HepG2 (cell line): Measurements from ENCODE around the gene SHISA5. TPM values are rescaled to one million over a fixed set of nuclear protein-coding genes. Genes with fewer than 3 reads are reported as not detected.

Experiments
- AGO2 ChIP-seq: fragments of 200-400 bp; formaldehyde crosslinking; optimal IDR thresholded peaks from 2 replicates; pipeline ENCODE3; 2017; ENCODE audit warnings: mild to moderate bottlenecking, low read depth, low read length, moderate library complexity
- CSRNP1 ChIP-seq: sonication (generic); formaldehyde crosslinking; IDR thresholded peaks from 2 replicates; pipeline ENCODE4 v1.8.1; 2023; ENCODE audit warnings: mild to moderate bottlenecking, missing genetic modification reagents
- HOXA7 ChIP-seq: sonication (generic); formaldehyde crosslinking; IDR thresholded peaks from 2 replicates; pipeline ENCODE4 v1.8.1; 2022; ENCODE audit warnings: mild to moderate bottlenecking, missing genetic modification reagents, moderate library complexity
- KAT7 ChIP-seq: IDR thresholded peaks from 2 replicates; pipeline ENCODE4 v1.6.1; 2018; ENCODE audit warnings: borderline replicate concordance, missing compliant biosample characterization
- NFYC ChIP-seq: IDR thresholded peaks from 2 replicates; pipeline ENCODE4 v1.6.1; 2016; ENCODE audit warnings: missing genetic modification reagents, missing compliant biosample characterization
- POLR2AphosphoS2 ChIP-seq: IDR thresholded peaks from 2 replicates; pipeline ENCODE4 v1.6.1; 2011; ENCODE audit warnings: low read depth, low read length, improper control_type of control experiment
- POLR2G ChIP-seq: fragments of 200-400 bp; formaldehyde crosslinking; IDR thresholded peaks from 2 replicates; pipeline ENCODE4 v1.6.1; 2018; ENCODE audit warnings: mild to moderate bottlenecking, low read depth, low read length, moderate library complexity
- PRPF4 ChIP-seq: fragments of 200-400 bp; formaldehyde crosslinking; IDR thresholded peaks from 2 replicates; pipeline ENCODE4 v1.6.1; 2016; ENCODE audit warnings: low read length, low read depth; ENCODE audit not compliant: poor library complexity, severe bottlenecking
- RCOR2 ChIP-seq: IDR thresholded peaks from 2 replicates; pipeline ENCODE4 v1.6.1; 2016; ENCODE audit warnings: missing biosample characterization, missing genetic modification reagents
- SP5 ChIP-seq: IDR thresholded peaks from 2 replicates; pipeline ENCODE4 v1.6.1; 2016; ENCODE audit warnings: low read depth, borderline replicate concordance
- ZBTB26 ChIP-seq: IDR thresholded peaks from 2 replicates; pipeline ENCODE4 v1.6.1; 2016; ENCODE audit warnings: missing compliant biosample characterization, missing genetic modification reagents, borderline replicate concordance
- ZFP1 ChIP-seq: IDR thresholded peaks from 2 replicates; pipeline ENCODE4 v1.6.1; 2016
- ZFP36L1 ChIP-seq: sonication (generic); formaldehyde crosslinking; IDR thresholded peaks from 2 replicates; pipeline ENCODE4 v1.8.0; 2022; ENCODE audit warnings: mild to moderate bottlenecking, missing genetic modification reagents, moderate library complexity
- ZNF17 ChIP-seq: sonication (generic); formaldehyde crosslinking; IDR thresholded peaks from 2 replicates; pipeline ENCODE4 v1.5.0; 2020; ENCODE audit warnings: mild to moderate bottlenecking, missing genetic modification reagents
- ZNF496 ChIP-seq: sonication (generic); formaldehyde crosslinking; IDR thresholded peaks from 2 replicates; pipeline ENCODE4 v1.8.1; 2023; ENCODE audit warnings: mild to moderate bottlenecking, moderate library complexity, missing genetic modification reagents; ENCODE audit not compliant: insufficient replicate concordance
- ZNF546 ChIP-seq: sonication (generic); formaldehyde crosslinking; conservative IDR thresholded peaks from 2 replicates; pipeline ENCODE4 v1.8.1; 2023; ENCODE audit warnings: mild to moderate bottlenecking, missing genetic modification reagents
- ZNF713 ChIP-seq: sonication (generic); formaldehyde crosslinking; IDR thresholded peaks from 2 replicates; pipeline ENCODE4 v1.4.0; 2020; ENCODE audit warnings: mild to moderate bottlenecking, missing genetic modification reagents
- ZNF776 ChIP-seq: sonication (generic); formaldehyde crosslinking; IDR thresholded peaks from 2 replicates; pipeline ENCODE4 v1.4.0; 2020; ENCODE audit warnings: mild to moderate bottlenecking, missing genetic modification reagents
- polyA plus RNA-seq, 8 experiments: library from polyadenylated mRNA; depleted of rRNA in 3 of 8; stranded (reverse) in 7 of 8; unstranded in 1 of 8; fragments of >200 nt; fragmentation: Illumina TruSeq in 4 of 8; extraction: Trizol in 4 of 8; gene quantifications; 2 replicates each; pipeline versions ENCODE4 v1.2.1 to v1.2.3, GENCODE V29; 2011 to 2016; ENCODE audit warnings: low read depth in 4 of 8, missing spikeins in 1 of 8, mixed read lengths in 1 of 8; ENCODE audit not compliant: insufficient read depth in 1 of 8
- total RNA-seq, 5 experiments: library from RNA; depleted of rRNA; stranded (reverse); fragments of >200 nt; fragmentation: Illumina TruSeq; extraction: Trizol; gene quantifications; 2 replicates each; pipeline ENCODE4 v1.2.3, GENCODE V29; 2016; ENCODE audit warnings: low read depth in 1 of 5
- TF ChIP-seq, protein P1 (sequence below): sonication (generic); formaldehyde crosslinking; IDR thresholded peaks from 2 replicates; pipeline ENCODE4 v1.4.0; 2020; ENCODE audit warnings: missing genetic modification reagents
- TF ChIP-seq, protein P2 (sequence below): sonication (generic); formaldehyde crosslinking; IDR thresholded peaks from 2 replicates; pipeline ENCODE4 v1.5.0; 2020; ENCODE audit warnings: missing genetic modification reagents, mild to moderate bottlenecking, borderline replicate concordance
- TF ChIP-seq, protein P3 (sequence below): sonication (generic); formaldehyde crosslinking; IDR thresholded peaks from 2 replicates; pipeline ENCODE4 v1.5.0; 2020; ENCODE audit warnings: missing genetic modification reagents, mild to moderate bottlenecking, borderline replicate concordance
- TF ChIP-seq, protein P4 (sequence below): sonication (generic); formaldehyde crosslinking; IDR thresholded peaks from 2 replicates; pipeline ENCODE4 v1.4.0; 2020; ENCODE audit warnings: missing genetic modification reagents

The SHISA5 gene
- total and polyA plus RNA-seq, 2 of the 13 experiments (the other 11 are each of a cell fraction or from before 2014, with no cell fraction given): 75.8 to 91.4 TPM

GRCh38 chr3:48507256-48508061 lies 3.5 kb upstream of the SHISA5 start (continued):
- TF ChIP-seq ZFP1 (CRISPR knock-in tag) (no peak), ZNF496 (CRISPR knock-in tag) (no peak), ZNF17 (CRISPR knock-in tag) (no peak), ZNF546 (CRISPR knock-in tag) (no peak), KAT7 (no peak), AGO2 (no peak), ZNF776 (CRISPR knock-in tag) (no peak), ZNF713 (CRISPR knock-in tag) (no peak), SP5 (no peak), POLR2AphosphoS2 (no peak), ZBTB26 (CRISPR knock-in tag) (no peak; the same call in 1 of the 2 replicates), NFYC (CRISPR knock-in tag) (0 out of 2 replicates have a peak, but pooled peaks have one; percentile 40), HOXA7 (CRISPR knock-in tag) (no peak), RCOR2 (CRISPR knock-in tag) (no peak), CSRNP1 (no peak), POLR2G (no peak), ZFP36L1 (no peak), PRPF4 (no peak)
- TF ChIP-seq, protein P1, sequence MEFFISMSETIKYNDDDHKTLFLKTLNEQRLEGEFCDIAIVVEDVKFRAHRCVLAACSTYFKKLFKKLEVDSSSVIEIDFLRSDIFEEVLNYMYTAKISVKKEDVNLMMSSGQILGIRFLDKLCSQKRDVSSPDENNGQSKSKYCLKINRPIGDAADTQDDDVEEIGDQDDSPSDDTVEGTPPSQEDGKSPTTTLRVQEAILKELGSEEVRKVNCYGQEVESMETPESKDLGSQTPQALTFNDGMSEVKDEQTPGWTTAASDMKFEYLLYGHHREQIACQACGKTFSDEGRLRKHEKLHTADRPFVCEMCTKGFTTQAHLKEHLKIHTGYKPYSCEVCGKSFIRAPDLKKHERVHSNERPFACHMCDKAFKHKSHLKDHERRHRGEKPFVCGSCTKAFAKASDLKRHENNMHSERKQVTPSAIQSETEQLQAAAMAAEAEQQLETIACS (CRISPR knock-in tag): no peak
- TF ChIP-seq, protein P2, sequence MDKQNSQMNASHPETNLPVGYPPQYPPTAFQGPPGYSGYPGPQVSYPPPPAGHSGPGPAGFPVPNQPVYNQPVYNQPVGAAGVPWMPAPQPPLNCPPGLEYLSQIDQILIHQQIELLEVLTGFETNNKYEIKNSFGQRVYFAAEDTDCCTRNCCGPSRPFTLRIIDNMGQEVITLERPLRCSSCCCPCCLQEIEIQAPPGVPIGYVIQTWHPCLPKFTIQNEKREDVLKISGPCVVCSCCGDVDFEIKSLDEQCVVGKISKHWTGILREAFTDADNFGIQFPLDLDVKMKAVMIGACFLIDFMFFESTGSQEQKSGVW: no peak
- TF ChIP-seq, protein P3, sequence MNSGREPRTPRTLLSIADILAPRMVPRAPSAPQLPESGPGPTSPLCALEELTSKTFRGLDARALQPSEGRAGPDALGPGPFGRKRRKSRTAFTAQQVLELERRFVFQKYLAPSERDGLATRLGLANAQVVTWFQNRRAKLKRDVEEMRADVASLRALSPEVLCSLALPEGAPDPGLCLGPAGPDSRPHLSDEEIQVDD: no peak
- TF ChIP-seq, protein P4, sequence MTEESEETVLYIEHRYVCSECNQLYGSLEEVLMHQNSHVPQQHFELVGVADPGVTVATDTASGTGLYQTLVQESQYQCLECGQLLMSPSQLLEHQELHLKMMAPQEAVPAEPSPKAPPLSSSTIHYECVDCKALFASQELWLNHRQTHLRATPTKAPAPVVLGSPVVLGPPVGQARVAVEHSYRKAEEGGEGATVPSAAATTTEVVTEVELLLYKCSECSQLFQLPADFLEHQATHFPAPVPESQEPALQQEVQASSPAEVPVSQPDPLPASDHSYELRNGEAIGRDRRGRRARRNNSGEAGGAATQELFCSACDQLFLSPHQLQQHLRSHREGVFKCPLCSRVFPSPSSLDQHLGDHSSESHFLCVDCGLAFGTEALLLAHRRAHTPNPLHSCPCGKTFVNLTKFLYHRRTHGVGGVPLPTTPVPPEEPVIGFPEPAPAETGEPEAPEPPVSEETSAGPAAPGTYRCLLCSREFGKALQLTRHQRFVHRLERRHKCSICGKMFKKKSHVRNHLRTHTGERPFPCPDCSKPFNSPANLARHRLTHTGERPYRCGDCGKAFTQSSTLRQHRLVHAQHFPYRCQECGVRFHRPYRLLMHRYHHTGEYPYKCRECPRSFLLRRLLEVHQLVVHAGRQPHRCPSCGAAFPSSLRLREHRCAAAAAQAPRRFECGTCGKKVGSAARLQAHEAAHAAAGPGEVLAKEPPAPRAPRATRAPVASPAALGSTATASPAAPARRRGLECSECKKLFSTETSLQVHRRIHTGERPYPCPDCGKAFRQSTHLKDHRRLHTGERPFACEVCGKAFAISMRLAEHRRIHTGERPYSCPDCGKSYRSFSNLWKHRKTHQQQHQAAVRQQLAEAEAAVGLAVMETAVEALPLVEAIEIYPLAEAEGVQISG (CRISPR knock-in tag): no peak
